ENCODE results near the gene MARCHF2.

Gene MARCHF2

GRCh38 chr19:8386990-8387389 lies 26.1 kb upstream of the MARCHF2 start:
- H3F3A ChIP-seq (ENCODE audit: insufficient read depth), result 0 out of 2 replicates have a peak, but pooled peaks cover 7% of the 10 kb centered on the region
- H3K27me3 ChIP-seq (ENCODE audit: low read length), result no peaks in the 10 kb centered on the region
- no peak overlapping the region for H3K27ac ChIP-seq (ENCODE audit: low read depth, low read length)
- H3K9me2 ChIP-seq (replicated peaks; ENCODE audit: insufficient read depth, low read length), result no peaks in the 10 kb centered on the region
- H3K4me3 ChIP-seq (ENCODE audit: insufficient read depth, low read length, poor library complexity, severe bottlenecking), result no peak overlapping the region
- TF ChIP-seq EZH2phosphoT487 (conservative IDR thresholded peaks at IDR 0.05; ENCODE audit: low read length), result no peak
- no peak for TF ChIP-seq CTCF (IDR thresholded peaks at IDR 0.05; ENCODE audit: insufficient read depth, low read length, poor library complexity, severe bottlenecking)
- H3K79me2 ChIP-seq (ENCODE audit: insufficient read depth, low read length), result peaks cover 12% of the 10 kb centered on the region
- peaks cover 4% of the 10 kb centered on the region; the same call in 1 of the 2 replicates for H3K9me3 ChIP-seq (ENCODE audit: insufficient read depth, low read length)
- no peak overlapping the region for H2AFZ ChIP-seq (ENCODE audit: low read depth, low read length, severe bottlenecking)
- no peak overlapping the region for H3K9ac ChIP-seq (ENCODE audit: low read length)
- H3K36me3 ChIP-seq (ENCODE audit: low read length), result no peaks in the 10 kb centered on the region
- no peak overlapping the region for H3K4me2 ChIP-seq (ENCODE audit: low read depth, low read length, poor library complexity, severe bottlenecking)
- no peaks in the 10 kb centered on the region for H4K20me1 ChIP-seq (ENCODE audit: low read depth, low read length)

GRCh38 chr19:8387688-8388611 lies 25.2 kb upstream of the MARCHF2 start:
- no peak overlapping the region for H3K27ac ChIP-seq (ENCODE audit: low read depth, low read length)
- H3K36me3 ChIP-seq (ENCODE audit: low read length), result no peaks in the 10 kb centered on the region
- H2AFZ ChIP-seq (ENCODE audit: low read depth, low read length, severe bottlenecking), result no peak overlapping the region
- H3K9me3 ChIP-seq (ENCODE audit: insufficient read depth, low read length), result peaks cover 4% of the 10 kb centered on the region; the same call in 1 of the 2 replicates
- no peak overlapping the region for H3K4me2 ChIP-seq (ENCODE audit: low read depth, low read length, poor library complexity, severe bottlenecking)
- no peak overlapping the region for H3K4me3 ChIP-seq (ENCODE audit: insufficient read depth, low read length, poor library complexity, severe bottlenecking)
- H3K79me2 ChIP-seq (ENCODE audit: insufficient read depth, low read length), result peaks cover 22% of the 10 kb centered on the region
- peaks cover 2% of the 10 kb centered on the region; the same call in 1 of the 2 replicates for H4K20me1 ChIP-seq (ENCODE audit: low read depth, low read length)
- 0 out of 2 replicates have a peak, but pooled peaks cover 7% of the 10 kb centered on the region for H3F3A ChIP-seq (ENCODE audit: insufficient read depth)
- no peaks in the 10 kb centered on the region for H3K9me2 ChIP-seq (replicated peaks; ENCODE audit: insufficient read depth, low read length)
- TF ChIP-seq EZH2phosphoT487 (conservative IDR thresholded peaks at IDR 0.05; ENCODE audit: low read length) (no peak), CTCF (IDR thresholded peaks at IDR 0.05; ENCODE audit: insufficient read depth, low read length, poor library complexity, severe bottlenecking) (no peak)
- no peak overlapping the region for H3K9ac ChIP-seq (ENCODE audit: low read length)
- no peaks in the 10 kb centered on the region for H3K27me3 ChIP-seq (ENCODE audit: low read length)

GRCh38 chr19:8388612-8388958 lies 24.5 kb upstream of the MARCHF2 start:
- Histone ChIP-seq H3K9ac (ENCODE audit: low read length) (no peak overlapping the region), H3K9me2 (replicated peaks; ENCODE audit: insufficient read depth, low read length) (no peaks in the 10 kb centered on the region), H3F3A (ENCODE audit: insufficient read depth) (0 out of 2 replicates have a peak, but pooled peaks cover 7% of the 10 kb centered on the region), H3K36me3 (ENCODE audit: low read length) (no peaks in the 10 kb centered on the region), H3K9me3 (ENCODE audit: insufficient read depth, low read length) (peaks cover 4% of the 10 kb centered on the region; the same call in 1 of the 2 replicates), H4K20me1 (ENCODE audit: low read depth, low read length) (peaks cover 2% of the 10 kb centered on the region; the same call in 1 of the 2 replicates), H2AFZ (ENCODE audit: low read depth, low read length, severe bottlenecking) (no peak overlapping the region), H3K4me3 (ENCODE audit: insufficient read depth, low read length, poor library complexity, severe bottlenecking) (no peak overlapping the region), H3K4me2 (ENCODE audit: low read depth, low read length, poor library complexity, severe bottlenecking) (no peak overlapping the region), H3K79me2 (ENCODE audit: insufficient read depth, low read length) (peaks cover 28% of the 10 kb centered on the region), H3K27ac (ENCODE audit: low read depth, low read length) (no peak overlapping the region), H3K27me3 (ENCODE audit: low read length) (no peaks in the 10 kb centered on the region)
- no peak for TF ChIP-seq CTCF (IDR thresholded peaks at IDR 0.05; ENCODE audit: insufficient read depth, low read length, poor library complexity, severe bottlenecking)
- TF ChIP-seq EZH2phosphoT487 (conservative IDR thresholded peaks at IDR 0.05; ENCODE audit: low read length), result no peak
